ENCODE results near the gene RAD51B.
"Not testable (repeated sequence)": the region's sequence is repeated elsewhere in the genome, so short reads cannot be mapped to it uniquely, and the experiment has no call there.

The RAD51B gene

DNA sequence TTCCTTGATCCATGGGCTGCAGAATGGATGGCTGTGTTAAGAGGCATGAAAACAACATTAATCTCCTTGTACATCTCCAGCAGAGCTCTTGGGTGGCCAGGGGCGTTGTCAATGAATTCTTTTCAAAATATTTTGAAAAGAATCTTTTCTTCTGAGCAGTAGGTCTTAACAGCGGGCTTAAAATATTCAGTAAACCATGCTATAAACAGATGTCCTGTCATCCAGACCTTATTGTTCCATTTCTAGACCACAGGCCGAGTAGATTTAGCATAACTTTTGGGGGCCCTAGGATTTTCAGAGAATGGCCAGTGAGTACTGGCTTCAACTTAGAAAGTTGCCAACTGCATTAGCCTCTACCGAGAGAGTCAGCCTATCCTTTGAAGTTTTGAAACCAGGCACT lies 130.2 kb downstream of the RAD51B start:
- no peak for DNase-seq (ENCODE audit: low spot score)

DNA sequence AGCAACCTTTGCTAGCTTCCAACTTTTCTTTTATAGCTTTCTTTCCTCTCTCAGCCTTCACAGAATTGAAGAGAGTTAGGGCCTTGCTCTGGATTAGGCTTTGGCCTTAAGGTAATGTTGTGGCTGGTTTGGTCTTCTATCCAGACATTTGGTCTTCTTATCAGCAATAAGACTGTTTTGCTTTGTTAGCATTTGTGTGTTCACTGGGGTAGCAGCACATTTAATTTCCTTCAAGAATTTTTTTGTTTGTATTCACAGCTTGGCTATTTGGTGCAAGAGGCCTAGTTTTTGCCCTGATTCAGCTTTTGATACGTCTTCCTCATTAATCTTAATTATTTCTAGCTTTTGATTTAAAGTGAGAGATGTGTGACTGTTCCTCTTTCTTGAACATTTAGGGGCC lies 130.8 kb downstream of the RAD51B start:
- DNase-seq (ENCODE audit: low spot score) = no peak

DNA sequence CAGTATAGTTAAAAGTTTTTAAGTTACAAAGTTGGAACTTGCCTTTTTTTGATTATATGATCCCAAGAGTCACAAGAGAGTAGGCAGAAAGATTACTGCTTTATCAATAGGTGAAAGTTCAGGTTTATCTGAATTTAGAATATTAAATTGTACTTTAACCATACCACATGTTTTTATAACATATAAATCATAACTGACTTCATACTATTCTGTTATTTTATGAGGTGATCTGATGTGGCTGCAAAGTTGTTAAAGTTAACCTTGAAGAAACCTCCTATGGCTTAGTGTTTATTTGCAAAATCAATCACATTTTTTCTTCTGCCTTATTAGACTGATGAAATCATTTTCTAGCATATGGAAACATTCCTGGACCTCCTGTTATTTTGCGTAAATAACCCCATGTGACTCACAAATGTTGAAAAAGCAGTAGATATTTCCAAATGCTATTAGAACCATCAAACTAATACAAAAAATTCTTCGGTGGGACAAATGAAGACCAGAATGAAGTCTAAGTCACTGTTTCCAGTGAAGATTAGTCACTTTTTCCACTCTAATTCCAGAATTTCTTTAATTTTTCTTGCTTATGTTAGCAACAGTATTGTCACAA lies 132.1 kb downstream of the RAD51B start:
- DNase-seq (ENCODE audit: low spot score) = no peak

DNA sequence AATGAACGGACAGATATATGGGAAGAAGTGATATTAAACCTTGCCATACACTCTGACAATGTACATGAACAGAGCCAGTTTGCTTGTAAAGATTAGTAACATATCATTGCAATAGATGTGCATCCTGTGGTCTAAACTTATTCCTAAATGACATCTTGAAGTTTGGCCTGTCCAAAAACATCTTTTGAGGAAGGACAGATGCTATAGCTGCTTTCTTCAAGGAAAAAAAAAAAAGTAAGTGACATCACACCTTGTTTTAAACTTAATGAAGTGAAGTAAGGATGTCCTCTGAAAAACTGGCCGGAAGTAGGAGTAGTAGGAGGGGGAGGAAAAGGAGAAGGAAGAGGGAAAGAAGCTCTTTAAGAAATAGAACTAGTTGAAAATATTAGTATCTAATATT lies 132.8 kb downstream of the RAD51B start:
- DNase-seq (ENCODE audit: low spot score) = no peak

DNA sequence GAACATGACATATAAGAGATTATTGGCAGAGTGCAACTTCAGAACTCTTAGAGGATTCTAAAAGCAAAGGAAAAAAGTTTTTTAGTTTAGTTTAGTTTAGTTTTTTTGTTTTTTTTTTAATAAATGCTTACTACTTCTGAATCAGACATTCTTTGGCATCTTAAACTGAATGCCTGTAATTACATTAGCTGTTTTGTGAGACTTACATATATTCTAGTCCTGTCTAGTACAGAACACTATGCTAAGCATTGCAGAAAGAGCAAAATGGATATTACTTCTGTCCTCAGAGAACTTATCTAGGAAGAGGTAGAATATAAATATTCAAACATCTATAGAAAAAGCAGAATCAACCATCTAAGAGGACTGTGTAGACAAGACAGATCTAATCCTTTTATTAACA lies 133.2 kb downstream of the RAD51B start:
- DNase-seq (ENCODE audit: low spot score) = no peak

DNA sequence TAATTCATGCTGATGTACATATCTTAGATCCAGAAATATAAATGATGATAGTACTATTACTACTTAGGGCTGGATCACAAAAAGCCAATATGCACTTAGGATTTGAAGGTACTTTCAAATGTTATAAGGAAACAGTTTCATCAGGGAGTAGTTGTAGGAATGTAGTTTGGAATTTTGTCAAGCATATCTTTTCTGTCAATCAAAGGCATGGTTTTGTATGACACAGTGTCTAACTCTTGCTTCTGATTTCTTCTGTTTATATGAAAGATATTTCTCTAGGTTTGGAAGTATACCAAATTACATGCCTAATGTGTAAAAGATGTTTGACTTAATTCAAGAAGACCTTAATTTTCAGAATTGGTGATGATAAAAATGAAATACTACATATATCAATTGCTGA lies 135.7 kb downstream of the RAD51B start:
- no peak for DNase-seq (ENCODE audit: low spot score)

DNA sequence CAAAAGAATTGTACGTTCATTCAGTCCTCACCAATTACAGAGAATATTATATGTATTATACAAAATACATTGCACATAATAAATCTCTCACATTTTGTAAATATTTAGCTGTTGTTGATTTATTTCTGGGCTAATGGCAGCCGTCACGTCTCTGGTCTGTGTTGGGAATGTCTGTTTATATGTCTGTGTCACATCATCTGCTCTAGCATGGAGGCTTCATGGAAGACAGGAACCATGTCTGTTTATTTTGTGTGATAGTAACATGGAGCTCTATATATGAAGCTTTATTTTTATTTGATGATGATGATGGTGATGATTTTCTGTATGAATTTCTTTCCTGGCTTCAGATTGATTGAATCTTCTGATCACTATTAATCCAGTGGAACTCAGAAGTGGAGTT lies 138.4 kb downstream of the RAD51B start:
- DNase-seq (ENCODE audit: low spot score) = no peak

DNA sequence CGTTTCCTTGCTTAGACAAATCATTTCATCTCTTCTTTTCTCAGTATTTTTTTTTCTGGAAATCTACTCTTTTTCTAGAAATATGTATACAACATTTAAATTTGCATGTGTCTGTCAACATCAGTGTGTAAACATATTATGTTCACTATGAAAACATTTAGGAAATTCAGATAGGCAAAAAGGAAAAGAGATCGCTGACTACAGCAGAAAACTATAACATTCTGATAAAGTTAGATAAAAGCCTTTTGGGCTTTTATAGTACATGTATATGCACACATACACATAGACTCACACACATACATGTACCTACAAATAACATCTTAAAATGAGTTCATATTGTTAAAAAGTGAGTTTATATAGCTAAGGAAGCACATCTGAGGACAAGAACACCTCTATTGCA lies 142.1 kb downstream of the RAD51B start:
- DNase-seq (ENCODE audit: low spot score) = no peak

DNA sequence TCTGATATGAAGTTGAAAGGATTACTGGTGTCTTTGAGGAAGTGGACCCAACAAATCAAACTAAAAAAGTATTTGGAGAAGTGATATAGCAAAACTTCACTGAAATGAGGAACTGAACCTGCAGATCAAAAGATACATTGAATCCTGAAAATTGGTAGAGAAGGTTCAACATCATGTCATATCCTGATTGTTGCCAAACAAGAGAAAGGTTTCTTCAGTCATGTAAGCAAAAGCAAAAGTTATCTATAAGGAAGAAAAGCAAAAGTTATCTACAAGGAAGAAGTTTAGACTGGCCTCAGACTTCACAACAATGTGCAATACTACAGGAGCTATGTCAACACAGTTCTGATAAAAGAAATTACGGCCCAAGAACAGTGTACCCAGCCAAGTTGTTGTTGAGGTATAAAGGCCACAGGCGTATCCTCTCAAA lies 142.7 kb downstream of the RAD51B start:
- no peak for DNase-seq (ENCODE audit: low spot score)

DNA sequence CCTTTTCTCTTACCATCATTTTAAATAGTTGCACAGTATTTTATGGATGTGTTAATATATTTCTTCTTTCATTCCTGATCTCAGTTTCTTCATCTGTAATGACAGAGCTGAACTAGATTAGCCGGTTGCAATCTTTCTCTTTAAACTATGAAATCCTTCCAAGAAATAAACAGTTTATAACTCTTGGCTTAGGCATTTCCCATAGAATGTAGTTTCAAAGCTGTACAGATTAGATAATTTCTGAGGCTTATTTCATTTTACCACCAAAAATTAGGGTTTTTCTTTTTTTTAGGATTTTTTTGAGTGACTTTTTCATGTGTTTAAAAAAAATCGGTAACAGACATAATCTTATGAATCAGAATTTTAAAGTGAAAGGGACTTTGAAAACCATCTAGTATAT lies 144.0 kb downstream of the RAD51B start:
- no peak for DNase-seq (ENCODE audit: low spot score)

DNA sequence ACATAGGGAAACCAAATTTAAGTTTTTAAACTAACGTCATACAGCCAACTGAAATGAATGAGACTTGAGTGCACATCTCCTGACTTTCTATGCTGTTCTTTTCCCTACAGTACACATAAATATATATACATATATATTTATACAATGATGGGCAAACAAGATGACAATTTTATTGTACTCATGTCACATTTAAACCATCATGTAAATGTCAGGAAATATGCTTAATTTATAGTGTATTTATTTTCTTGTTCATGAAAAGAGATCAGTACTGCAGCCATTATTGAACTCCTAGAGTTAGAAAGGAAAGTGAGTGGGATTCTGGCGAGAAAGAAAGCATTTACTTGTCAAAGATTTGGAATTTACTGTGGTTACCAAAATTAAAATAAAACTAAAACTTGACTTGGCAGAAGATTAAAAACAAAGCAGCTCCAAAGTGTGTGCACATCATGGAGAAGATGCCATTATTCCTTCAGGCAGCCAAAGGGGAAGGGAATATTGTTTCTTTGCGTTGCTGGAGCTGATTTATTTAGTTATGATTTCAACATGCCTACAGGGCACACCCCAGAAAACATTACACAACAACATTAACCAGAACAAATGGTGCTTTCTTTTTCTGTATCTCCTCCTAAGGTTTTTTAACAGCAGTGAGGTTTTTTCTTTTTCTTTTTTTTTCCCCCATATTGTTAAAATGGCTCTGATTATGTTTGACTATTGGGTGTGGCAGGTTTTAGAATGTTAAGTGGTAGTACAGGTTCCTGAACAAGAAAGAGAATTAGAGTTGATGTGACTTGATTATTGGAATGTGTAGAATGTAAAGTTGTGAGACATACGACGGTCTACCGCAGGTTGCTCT lies 144.6 kb downstream of the RAD51B start:
- no peak for DNase-seq (ENCODE audit: low spot score)

DNA sequence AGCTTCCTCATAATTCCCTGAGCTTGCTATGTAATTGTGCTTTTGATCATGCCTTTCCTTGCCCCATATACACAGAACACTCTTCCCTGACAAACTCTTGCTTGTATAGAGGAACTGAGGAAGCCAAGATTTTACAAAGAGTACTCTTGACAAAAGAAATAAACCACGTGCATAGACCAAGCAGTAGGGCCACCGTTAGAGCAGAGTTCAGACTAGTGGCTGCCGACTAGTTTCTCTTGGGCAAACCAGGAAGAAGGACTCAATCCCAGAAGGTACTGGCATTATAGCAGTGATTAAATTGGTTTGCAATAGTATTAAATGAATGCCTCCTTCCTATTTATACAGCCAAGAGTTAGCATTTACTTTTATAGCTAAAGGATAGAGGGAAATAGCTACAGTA lies 146.1 kb downstream of the RAD51B start:
- no peak for DNase-seq (ENCODE audit: low spot score)

DNA sequence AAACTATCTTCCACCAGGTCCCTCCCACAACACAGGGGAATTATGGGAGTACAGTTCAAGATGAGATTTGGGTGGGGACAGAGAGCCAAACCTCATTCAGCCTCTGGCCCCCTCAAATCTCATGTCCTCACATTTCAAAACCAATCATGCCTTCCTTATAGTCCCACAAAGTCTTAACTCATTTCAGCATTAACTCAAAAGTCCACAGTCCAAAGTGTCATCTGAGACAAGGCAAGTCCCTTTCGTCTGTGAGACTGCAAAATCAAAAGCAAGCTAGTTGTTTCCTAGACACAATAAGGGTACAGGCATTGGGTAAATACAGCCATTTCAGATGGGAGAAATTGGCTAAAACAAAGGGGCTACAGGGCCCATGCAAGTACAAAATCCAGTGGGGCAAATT lies 147.6 kb downstream of the RAD51B start:
- DNase-seq (ENCODE audit: low spot score) = no peak

DNA sequence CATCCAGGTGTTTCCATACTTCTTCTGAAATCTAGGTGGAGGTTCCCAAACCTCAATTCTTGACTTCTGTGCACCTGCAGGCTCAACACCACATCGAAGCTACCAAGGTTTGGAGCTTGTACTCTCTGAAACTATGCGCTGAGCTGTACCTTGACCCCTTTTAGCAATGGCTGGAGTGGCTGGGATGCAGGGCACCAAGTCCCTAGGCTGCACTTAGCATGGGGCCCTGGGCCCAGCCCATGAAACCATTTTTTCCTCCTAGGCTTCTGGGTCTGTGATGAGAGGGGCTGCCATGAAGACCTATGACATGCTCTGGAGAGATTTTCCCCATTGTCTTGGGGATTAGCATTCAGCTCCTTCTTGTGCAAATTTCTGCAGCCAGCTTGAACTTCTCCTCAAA lies 148.4 kb downstream of the RAD51B start:
- DNase-seq (ENCODE audit: low spot score) = not testable (repeated sequence)

DNA sequence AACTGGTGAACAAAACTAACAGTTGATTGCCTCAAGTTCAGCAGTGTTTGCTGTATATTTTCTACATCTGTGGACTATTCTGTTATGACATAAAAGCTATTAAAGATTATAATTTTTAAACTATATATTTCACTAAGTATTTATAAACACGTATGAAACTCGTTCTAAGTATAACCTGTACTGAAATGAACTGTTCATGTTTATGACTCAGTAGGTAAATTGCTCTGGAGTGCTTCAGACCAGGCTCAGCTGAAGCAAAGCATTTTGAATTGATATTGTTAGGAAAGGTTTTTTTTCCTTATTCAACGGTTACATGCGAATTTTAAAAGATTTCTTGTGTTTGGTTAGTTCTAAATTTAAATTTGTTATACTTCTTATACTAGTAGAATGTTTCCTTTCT lies 151.3 kb downstream of the RAD51B start:
- no peak for DNase-seq (ENCODE audit: low spot score)

DNA sequence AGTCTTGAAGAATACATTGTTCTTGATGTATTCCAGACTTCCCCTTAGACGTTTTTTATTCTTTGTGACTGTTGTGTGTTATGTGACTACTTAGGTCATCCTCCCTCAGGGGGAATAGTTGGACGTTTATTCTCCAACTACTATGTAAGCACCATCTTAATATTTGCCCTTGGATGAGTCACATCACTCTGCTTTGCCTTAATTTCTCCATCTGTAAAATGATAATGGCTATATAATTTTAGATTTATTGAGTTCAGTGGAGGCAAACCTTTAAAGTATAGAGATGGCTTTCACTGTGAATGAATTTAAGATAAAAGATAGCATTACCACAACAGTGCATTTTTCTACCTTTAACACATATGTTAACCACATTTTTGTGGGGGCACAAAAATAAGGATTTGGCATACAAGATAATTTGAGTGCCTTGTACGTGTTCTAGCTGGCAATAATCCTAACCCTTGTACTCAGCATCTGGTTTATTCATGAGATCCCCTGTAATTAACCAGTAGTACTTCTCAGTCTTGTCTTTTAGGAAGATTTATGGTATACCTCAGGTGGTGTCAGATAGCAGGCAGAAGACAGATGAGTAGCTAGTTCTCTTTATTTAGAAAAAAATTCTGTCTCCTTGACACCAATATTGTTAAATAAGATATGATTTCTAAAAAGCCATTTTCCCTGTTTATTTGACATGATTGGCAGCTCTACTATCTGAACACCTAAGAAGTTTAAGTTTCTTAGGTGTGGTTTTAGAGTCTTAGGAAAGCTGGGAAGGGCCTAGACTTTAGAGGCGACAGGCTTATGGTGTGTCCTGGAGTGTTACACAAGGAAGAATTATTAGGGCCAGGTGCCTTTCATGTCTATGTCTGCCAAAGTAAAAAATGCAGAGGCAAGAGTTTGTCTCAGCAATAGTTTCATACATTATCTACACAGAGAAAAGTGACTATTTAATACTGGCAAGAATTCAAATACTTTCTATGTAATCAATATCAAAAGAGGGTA lies 152.3 kb downstream of the RAD51B start:
- DNase-seq (ENCODE audit: low spot score) = no peak

DNA sequence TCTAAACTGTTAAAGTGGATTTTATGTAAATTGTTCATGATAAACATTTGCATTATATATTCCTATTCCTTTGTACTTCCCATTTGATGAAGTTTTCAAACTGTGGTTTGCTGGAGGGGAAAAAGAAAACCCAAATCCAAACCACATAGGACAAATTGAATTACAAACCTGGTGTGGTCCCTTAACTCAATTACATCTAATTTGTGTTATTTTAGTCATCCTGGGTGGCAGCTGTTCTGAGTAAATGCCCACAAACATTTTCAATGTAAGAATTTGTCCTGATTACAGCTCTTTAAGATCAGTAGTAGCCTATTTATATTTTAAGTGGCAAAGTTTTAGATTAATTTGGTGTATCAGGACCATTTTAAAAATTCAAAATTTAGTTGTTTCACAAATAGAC lies 153.9 kb downstream of the RAD51B start:
- no peak for DNase-seq (ENCODE audit: low spot score)

DNA sequence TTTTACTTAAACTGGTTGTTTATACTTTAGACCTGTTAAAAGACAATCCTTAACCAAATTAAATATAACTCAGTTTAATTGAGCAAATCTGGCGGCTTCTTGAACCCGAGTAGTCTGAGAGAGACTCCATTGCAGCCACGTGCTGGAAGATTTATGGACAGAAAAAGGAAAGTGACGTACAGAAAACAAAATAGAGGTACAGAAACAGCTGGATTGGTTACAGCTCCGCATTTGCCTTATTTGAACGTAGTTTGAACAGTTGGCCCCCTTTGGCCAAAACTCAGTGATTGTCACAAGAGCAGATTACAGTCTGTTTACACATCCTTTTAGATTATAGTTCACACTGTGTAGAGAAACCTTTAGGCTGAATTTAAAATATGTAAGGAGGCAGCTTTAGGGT lies 155.9 kb downstream of the RAD51B start:
- no peak for DNase-seq (ENCODE audit: low spot score)

DNA sequence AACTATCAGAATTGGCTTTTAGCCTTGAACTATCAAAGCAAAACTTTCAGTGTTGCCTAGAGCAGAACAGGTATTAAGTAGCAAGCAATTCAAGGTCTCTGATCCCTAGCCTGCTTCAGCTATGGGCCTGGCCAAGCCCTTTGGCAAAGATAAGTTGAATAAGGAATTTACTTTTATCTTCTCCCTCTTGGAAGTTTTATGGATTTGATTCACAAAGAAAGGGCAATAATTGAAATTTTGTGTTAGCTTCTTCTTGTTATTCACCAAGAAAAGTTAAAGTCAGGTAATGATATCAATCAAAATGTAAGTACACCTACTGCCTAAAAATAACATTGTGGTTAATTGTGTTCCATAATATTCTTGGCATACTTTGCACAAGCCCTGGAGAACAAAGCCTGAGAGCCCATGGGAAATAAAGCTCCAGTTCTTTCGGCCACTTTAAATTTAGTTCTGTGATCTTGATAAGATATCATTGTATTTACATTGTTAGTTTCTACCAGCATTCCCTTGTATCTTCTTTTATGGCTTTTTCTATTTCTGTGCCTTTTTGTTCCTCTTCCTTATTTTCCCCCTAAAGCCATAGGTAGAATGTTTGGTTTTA lies 158.0 kb downstream of the RAD51B start:
- no peak for DNase-seq (ENCODE audit: low spot score)

DNA sequence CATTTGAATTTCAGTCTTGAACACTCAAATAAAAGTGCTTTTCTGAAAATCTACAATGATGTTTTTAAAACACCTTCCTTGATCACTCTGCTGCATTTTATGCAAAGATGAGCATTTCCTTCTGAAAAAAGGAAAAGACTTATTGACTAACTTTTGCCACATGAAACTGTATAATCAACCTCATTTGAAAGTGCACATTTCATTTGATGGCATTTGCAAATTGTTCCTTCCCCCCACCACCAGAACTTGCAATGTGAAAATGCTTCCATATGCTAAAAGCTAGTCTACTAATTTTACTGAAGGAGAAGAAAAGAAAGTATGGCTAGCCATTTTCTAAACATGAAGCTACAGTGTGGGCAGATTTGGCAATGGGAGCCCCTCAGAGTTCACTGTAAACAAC lies 159.2 kb downstream of the RAD51B start:
- DNase-seq (ENCODE audit: low spot score) = no peak

DNA sequence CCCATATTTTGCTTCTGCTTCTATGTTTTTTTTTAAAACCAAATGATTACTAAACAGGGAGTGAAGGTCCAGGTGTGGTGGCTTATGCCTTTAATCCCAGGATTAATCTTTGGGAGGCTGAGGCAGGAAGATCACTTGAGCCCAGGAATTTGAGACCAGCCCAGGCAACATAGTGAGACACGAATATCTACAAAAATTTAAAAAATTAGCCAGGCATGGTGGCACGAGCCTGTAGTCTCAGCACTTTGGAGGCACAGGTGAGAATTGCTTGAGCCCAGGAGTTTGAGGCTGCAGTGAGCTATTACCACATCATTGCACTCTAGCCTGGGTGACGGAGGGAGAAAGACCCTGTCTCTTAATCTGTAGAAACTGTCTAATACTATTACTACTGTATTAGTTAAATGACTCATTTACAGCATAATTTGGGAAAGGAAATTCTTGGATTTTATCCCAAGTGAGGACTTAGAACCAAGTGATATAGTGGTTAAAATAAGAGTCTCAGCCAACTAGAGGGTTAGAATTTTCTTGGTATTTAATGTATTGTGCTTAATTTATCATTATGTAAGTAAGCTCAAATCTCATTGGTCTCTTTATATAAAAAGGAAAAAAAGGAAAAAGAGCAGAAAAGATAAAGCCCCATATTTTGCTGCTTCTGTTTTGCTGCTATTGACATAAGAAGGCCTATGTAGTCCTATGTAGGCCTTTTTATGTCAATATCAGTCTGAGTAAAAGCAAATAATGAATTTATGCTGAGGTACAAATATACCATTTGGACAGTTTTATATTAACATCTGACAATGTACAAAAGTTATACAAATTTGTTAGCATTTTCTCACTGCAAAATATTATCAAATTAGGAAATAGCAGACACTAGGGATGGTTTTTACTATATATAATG lies 163.4 kb downstream of the RAD51B start:
- DNase-seq (ENCODE audit: low spot score) = no peak
